NCI-H2196 (cell line): ENCODE data around the gene FAT1.
"Not testable (repeated sequence)": the region's sequence is repeated elsewhere in the genome, so short reads cannot be mapped to it uniquely, and the experiment has no call there.

Experiments used
- DNase-seq: peaks from one replicate; lab custom pipeline; 2025; ENCODE audit not compliant: unreplicated experiment; lab: John Stamatoyannopoulos, UW

The FAT1 gene

GRCh38 chr4:186660403-186660802 is 63.3 kb downstream of the FAT1 start:
- no peak for DNase-seq

DNA sequence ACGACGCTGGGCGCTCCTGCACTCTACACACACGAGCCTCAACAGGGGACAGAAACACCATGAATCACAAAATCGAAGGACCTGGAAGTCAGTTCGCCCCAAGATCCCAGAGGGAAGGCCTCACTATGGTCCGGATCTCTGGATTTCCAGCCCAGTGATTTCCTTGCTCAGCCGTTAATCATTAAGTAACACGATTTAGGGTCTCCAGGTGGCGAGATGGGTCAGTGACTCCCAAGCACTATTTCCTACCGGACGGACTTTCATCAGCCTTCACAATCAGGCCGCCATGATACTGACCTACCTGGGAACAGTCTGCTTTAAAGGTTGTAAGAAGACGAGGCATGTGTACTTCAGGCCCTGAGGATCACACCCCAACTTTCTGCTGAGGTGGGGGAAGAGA is 63.7 kb downstream of the FAT1 start:
- no peak for DNase-seq

DNA sequence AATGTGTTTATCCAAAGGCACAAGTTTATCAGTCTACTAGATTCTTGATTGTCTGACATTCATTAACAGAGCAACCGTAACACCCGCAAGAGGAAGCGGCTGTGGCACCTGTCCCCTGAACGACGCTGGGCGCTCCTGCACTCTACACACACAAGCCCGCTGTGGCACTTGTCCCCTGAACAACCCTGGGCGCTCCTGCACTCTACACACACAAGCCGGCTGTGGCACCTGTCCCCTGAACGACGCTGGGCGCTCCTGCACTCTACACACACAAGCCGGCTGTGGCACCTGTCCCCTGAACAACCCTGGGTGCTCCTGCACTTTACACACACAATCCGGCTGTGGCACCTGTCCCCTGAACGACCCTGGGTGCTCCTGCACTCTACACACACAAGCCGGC is 64.2 kb downstream of the FAT1 start:
- not testable (repeated sequence) for DNase-seq

DNA sequence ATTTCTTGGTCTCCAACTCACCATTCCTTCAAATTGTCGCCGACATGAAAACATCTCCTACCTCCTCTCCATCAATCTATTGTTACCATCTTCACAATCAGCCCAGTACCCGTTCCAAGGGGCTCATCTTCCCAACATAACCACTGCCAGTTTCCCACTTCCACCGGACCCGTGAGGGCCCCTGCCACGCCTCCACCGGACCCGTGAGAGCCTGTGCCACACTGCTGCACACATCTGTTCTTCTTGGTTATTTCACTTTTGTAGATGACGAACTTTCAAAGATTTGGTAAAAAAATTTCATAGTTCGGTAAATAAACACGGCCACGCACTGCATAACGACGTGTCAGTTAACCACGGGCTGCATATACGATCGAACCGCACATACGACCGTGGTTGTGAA is 65.0 kb downstream of the FAT1 start:
- DNase-seq, result no peak

DNA sequence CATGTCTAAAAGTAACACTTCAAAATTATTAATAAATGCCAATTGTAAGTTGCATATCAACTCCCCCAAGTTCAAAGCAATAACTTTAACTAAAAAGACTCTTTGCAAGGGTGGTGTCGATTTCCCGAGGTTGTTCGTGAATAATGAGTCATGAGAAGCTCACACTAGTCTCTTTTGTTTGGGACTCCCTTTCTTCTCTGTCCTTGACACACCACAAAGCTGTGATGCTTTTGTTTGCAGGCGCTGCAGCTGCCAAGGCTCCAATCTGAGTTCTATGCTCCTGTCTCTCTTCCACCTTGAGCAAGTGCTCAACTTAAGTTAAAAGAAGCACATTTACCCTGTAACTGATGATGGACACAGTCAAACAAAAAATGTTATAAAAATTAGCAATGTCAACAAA is 65.9 kb downstream of the FAT1 start:
- DNase-seq, result no peak

DNA sequence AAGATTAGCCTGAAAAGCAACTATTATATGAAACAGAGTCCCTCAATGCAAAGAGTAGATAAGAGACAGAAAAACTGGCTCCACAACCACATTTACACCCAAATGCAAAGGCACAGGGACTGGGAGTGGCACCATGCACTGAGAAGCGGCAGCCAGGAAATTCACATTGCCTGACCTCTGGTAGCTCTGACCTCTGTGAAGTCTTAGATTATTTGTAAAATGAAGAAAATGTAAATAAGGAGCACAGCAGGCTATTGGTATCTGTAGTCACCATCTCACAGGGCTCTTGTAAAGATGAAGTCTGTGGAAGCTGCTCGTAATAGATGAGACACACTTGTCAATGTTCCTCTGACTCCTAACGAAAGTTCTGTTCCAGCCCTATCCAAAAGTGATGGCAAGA is 69.7 kb downstream of the FAT1 start:
- no peak for DNase-seq

- DNase-seq, result no peak
Observed at GRCh38 chr4:186651624-186652023, 72.0 kb downstream of the FAT1 start.

- no peak for DNase-seq
Observed at GRCh38 chr4:186651181-186651603, 72.5 kb downstream of the FAT1 start.

DNA sequence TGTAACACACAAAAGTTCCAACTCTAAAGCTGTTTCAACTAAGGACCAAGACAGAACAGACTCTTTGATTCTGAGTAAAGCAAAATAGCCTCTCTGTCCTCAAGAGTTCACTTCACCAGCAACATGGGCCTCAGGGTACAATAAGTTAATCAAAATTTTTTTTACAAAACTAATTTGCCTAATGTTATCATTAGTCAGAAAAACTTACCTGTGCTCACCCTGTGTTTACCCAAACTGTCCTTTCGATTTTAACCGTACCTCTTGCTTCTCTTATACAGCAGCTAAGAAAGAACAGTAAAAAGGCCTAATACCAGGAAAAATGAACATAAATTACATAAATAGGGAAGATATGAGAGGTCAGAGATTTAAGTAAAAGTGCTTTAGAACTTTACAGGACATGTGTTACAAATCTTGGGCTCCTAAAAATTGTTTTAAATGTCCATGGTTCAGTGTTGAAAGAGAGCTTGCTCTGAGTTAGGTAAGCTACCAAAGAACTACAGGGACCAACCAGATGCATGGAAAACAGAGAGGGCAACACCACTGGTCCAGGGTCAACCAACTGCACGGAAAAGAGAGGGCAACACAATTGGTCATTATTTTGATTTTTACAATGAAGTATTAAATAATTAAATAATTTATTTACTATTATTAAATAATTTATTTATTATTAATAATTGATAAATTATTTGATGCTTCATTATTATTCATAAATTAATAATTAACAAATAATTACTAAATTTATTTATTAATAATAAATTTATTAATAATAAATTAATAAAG is 73.1 kb downstream of the FAT1 start:
- DNase-seq, result no peak

DNA sequence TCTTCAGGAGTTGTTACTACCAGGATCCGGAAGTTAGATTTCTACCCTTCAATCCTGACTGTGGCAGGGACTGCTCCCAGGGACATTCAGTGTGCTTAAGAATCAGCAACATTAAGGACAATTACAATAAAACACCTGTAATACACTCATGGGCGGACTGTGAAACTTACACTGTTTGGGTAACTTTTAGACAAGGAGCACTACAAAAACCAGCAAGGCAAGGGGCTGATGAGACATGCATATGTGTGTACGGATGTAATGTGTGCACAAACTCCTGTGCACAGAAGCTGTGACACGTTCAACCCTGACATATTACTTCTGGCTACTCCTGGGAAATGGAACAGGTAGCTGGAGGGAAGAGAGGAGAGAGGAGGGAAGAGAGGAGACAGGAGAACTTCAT is 75.8 kb downstream of the FAT1 start:
- no peak for DNase-seq

DNA sequence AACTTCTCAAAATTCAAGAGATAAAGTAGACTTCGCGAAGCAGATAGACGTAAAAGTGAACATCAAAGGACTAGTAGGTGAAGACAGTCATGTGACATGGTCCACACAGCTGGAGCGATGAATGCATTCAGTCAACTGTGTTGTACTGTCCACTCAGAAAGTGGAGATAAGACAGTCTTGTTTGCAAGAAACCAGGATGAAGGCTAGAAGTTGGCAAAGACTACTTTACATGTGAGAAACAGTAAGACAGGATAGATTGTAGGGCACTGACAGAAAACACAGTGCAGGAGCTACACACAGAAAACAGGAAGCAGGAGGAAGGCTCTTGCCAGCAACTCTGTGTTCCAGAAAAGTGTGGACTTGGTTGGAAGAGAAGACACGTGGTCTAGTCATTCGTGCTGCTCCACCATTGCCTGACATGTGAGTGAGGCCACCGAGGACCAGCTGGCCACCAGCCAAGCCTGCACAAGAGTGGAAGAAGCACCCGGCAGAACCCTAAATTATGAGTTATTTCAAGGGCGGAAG is 78.9 kb downstream of the FAT1 start:
- DNase-seq, result no peak

GRCh38 chr4:186644311-186644638 is 79.4 kb downstream of the FAT1 start:
- DNase-seq, result no peak

DNA sequence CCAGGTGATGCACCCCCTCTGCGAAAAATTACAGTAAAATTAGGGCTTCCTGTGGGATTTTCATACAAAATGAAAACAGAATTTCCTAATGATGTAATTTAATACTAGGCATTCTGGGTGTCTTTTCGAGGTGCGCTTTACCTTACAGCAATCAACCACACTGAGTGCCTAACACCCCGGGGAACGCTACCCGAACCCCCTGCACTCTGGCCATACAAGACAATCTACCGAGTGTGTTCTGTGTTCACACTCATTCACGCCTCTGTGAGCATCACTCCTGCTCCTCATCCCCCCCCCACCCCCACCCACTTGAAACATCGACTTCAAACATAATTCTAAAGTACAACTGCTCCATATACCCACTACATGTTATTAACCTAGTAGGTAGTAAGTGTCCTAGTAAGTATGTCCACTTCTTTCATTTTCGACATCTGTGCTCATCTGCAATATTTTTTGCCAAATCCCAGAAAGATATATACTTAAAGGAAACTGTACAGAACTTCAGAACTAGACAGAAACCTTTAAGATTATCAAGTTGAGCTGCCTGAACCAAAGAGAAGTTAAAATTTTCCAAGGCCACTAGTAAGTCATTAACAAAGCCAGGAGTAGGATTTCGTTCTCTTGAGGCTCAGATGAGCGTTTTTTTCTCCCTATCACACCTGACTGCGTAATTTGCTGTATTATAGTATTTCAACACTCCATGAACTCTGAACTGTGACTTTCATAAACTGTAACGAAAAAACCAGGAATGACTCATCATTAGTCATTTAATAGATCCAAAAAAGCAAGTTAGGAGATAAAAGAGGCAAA is 80.0 kb downstream of the FAT1 start:
- DNase-seq, result no peak

- no peak for DNase-seq
Observed at GRCh38 chr4:186642998-186643397, 80.7 kb downstream of the FAT1 start.

- no peak for DNase-seq
Observed at GRCh38 chr4:186642530-186642929, 81.1 kb downstream of the FAT1 start.

DNA sequence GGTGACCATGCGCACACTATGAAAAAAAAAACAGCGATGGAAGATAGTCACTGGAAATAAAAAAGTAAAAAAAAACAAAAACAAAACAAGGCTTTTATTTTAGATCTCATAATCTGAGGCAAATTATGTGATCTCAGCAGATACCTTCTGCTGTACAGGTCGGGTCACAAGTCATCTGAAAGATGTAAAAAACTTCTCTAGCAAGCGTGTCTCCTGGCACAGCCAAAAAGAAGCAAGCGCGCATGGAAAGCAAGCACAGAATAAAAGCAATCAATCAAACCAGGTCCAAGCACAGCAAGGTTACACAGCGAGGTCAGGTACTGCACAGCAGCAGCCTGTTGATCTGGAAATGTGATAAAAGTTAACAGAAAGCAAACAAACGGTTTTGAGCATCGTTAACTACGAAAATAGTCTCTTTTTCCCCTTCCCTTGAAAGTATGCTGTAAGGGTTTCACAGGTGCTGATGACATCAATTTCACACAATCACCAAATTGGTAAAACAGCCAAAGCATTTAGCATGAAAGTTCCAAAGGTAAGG is 89.0 kb downstream of the FAT1 start:
- DNase-seq, result no peak

GRCh38 chr4:186633844-186634243 is 89.8 kb downstream of the FAT1 start:
- no peak for DNase-seq

- no peak for DNase-seq
Observed at GRCh38 chr4:186630128-186630527, 93.5 kb downstream of the FAT1 start.

GRCh38 chr4:186628058-186628711 is 95.5 kb downstream of the FAT1 start:
- no peak for DNase-seq

DNA sequence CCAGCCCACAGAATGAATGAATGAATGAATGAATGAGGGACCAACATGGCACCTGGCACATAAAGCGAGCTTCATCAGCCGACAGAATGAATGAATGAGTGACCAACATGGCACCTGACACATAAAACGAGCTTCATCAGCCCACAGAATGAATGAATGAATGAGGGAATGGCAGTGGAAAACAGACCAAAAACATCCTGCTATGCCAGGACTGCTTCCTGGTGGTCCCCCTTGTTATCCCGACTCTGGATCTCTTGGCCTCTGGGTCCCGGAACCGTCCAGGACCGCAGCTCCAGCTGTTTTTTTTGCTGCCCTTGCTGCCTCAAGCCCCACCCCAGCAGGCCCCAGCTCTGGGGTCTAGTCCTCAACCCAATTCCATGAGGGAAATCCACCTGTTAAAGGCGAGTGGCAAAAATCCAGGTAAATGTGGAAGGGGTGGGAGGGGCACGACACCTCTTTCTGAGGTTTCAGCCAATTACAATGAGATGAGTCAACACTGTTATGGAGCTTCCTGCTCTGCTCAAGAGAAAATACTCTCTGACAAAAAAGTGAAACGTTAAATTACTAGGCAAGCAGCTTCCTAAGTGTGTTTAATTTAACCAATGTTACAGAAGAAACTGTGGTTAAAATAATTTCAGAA is 96.3 kb downstream of the FAT1 start:
- no peak for DNase-seq

GRCh38 chr4:186624951-186625350 is 98.7 kb downstream of the FAT1 start:
- no peak for DNase-seq
